H9 (cell line): ENCODE results near the gene SWSAP1. TPM values are rescaled to one million over a fixed set of nuclear protein-coding genes. Genes with fewer than 3 reads are reported as not detected.

Source experiments
- DNase-seq: peaks from one replicate; pipeline ENCODE4 v3.0.0-alpha.2; 2017
- H2AFZ ChIP-seq: one replicate; pipeline ENCODE4 v1.6.1; 2013; ENCODE audit warnings: mild to moderate bottlenecking, low read length, control low read depth, moderate library complexity
- H2AK5ac ChIP-seq: 2 replicates; pipeline ENCODE4 v1.6.1; 2013; ENCODE audit warnings: low read length, control low read depth, mixed read lengths; ENCODE audit not compliant: insufficient read length
- H2BK120ac ChIP-seq: one replicate; pipeline ENCODE4 v1.6.1; 2013; ENCODE audit warnings: low read depth, mild to moderate bottlenecking, low read length, control low read depth, inconsistent platforms; ENCODE audit not compliant: poor library complexity, severe bottlenecking
- H2BK12ac ChIP-seq: 2 replicates; pipeline ENCODE4 v1.6.1; 2013; ENCODE audit warnings: low read length, control low read depth, mixed read lengths, low read depth; ENCODE audit not compliant: insufficient read length
- H2BK15ac ChIP-seq: 2 replicates; pipeline ENCODE4 v1.6.1; 2013; ENCODE audit warnings: low read depth, low read length, control low read depth
- H2BK20ac ChIP-seq: one replicate; pipeline ENCODE4 v1.6.1; 2013; ENCODE audit warnings: low read depth, mild to moderate bottlenecking, low read length, control low read depth, inconsistent platforms; ENCODE audit not compliant: poor library complexity, severe bottlenecking
- H2BK5ac ChIP-seq: 2 replicates; pipeline ENCODE4 v1.6.1; 2013; ENCODE audit warnings: low read length, control low read depth, mixed read lengths; ENCODE audit not compliant: insufficient read length
- H3K14ac ChIP-seq: 2 replicates; pipeline ENCODE4 v1.6.1; 2013; ENCODE audit warnings: low read length, control low read depth; ENCODE audit not compliant: insufficient read depth
- H3K18ac ChIP-seq: 2 replicates; pipeline ENCODE4 v1.6.1; 2013; ENCODE audit warnings: low read depth, mild to moderate bottlenecking, mixed read lengths, low read length, control low read depth; ENCODE audit not compliant: insufficient read length
- H3K23ac ChIP-seq: 2 replicates; pipeline ENCODE4 v1.6.1; 2013; ENCODE audit warnings: low read length, control low read depth, mixed read lengths, low read depth; ENCODE audit not compliant: insufficient read length
- H3K23me2 ChIP-seq: 2 replicates; pipeline ENCODE4 v1.6.1; 2013; ENCODE audit warnings: low read depth, mild to moderate bottlenecking, mixed read lengths, low read length, control low read depth; ENCODE audit not compliant: insufficient read length, poor library complexity, severe bottlenecking
- H3K27ac ChIP-seq: 2 replicates; pipeline ENCODE4 v1.5.1; 2013; ENCODE audit warnings: low read length, control low read depth, mixed read lengths, low read depth; ENCODE audit not compliant: insufficient read length
- H3K27me3 ChIP-seq: 2 replicates; pipeline ENCODE4 v1.6.1; 2013; ENCODE audit warnings: low read length, control low read depth, inconsistent platforms; ENCODE audit not compliant: insufficient read depth
- H3K4ac ChIP-seq: 2 replicates; pipeline ENCODE4 v1.6.1; 2013; ENCODE audit warnings: low read depth, mild to moderate bottlenecking, control low read depth, inconsistent platforms, low read length, moderate library complexity
- H3K4me1 ChIP-seq: 2 replicates; pipeline ENCODE4 v1.6.1; 2013; ENCODE audit warnings: low read length, control low read depth, inconsistent platforms; ENCODE audit not compliant: insufficient read depth
- H3K4me2 ChIP-seq: 2 replicates; pipeline ENCODE4 v1.6.1; 2013; ENCODE audit warnings: low read length, control low read depth, mixed read lengths; ENCODE audit not compliant: insufficient read length, insufficient read depth
- H3K56ac ChIP-seq: 2 replicates; pipeline ENCODE4 v1.6.1; 2013; ENCODE audit warnings: low read depth, mild to moderate bottlenecking, mixed read lengths, low read length, control low read depth; ENCODE audit not compliant: insufficient read length
- H3K79me1 ChIP-seq: 2 replicates; pipeline ENCODE4 v1.6.1; 2013; ENCODE audit warnings: low read depth, mild to moderate bottlenecking, moderate library complexity, low read length, control low read depth, inconsistent platforms; ENCODE audit not compliant: insufficient read depth, poor library complexity, severe bottlenecking
- H3K79me2 ChIP-seq: 2 replicates; pipeline ENCODE4 v1.6.1; 2013; ENCODE audit warnings: low read length, control low read depth, inconsistent platforms; ENCODE audit not compliant: insufficient read depth
- H3K9ac ChIP-seq: 2 replicates; pipeline ENCODE4 v1.6.1; 2013; ENCODE audit warnings: low read length, control low read depth, mixed read lengths; ENCODE audit not compliant: insufficient read length; ENCODE audit errors: extremely low read depth
- H3K9me3 ChIP-seq: one replicate; pipeline ENCODE4 v1.6.1; 2013; ENCODE audit warnings: low read depth, low read length, inconsistent platforms; ENCODE audit not compliant: control insufficient read depth
- H3T11ph ChIP-seq: one replicate; pipeline ENCODE4 v1.6.1; 2013; ENCODE audit warnings: mild to moderate bottlenecking, low read length, control low read depth, inconsistent platforms
- H4K20me1 ChIP-seq: one replicate; pipeline ENCODE4 v1.6.1; 2013; ENCODE audit not compliant: control insufficient read depth, insufficient read length, insufficient read depth
- H4K5ac ChIP-seq: 2 replicates; pipeline ENCODE4 v1.6.1; 2013; ENCODE audit warnings: low read depth, mild to moderate bottlenecking, mixed read lengths, low read length, control low read depth; ENCODE audit not compliant: insufficient read length
- H4K8ac ChIP-seq: replicated peaks from 2 replicates; pipeline ENCODE4 v1.6.1; 2013; ENCODE audit warnings: low read length, control low read depth, mixed read lengths, low read depth; ENCODE audit not compliant: insufficient read length
- H4K91ac ChIP-seq: 2 replicates; pipeline ENCODE4 v1.6.1; 2013; ENCODE audit warnings: low read depth, mild to moderate bottlenecking, moderate library complexity, mixed read lengths, low read length, control low read depth; ENCODE audit not compliant: insufficient read length
- H3K27ac Mint-ChIP-seq, 3 experiments: 2 replicates in 2 of 3; 3 replicates in 1 of 3; pipeline ENCODE4 v1.8.0; 2020 to 2021; ENCODE audit warnings: mixed read lengths in 3 of 3, mild to moderate bottlenecking in 1 of 3, moderate library complexity in 1 of 3
- H3K27me3 Mint-ChIP-seq: 2 replicates; pipeline ENCODE4 v1.8.0; 2021; ENCODE audit warnings: low read depth, mild to moderate bottlenecking, moderate library complexity, mixed read lengths
- H3K36me3 Mint-ChIP-seq, 3 experiments: 2 replicates in 2 of 3; 3 replicates in 1 of 3; pipeline ENCODE4 v1.8.0; 2020 to 2021; ENCODE audit warnings: low read depth in 3 of 3, mixed read lengths in 3 of 3; ENCODE audit not compliant: insufficient read depth in 1 of 3
- H3K4me1 Mint-ChIP-seq, 2 experiments: 2 replicates each; pipeline ENCODE4 v1.8.0; 2020; ENCODE audit warnings: mixed read lengths in 2 of 2
- H3K4me3 Mint-ChIP-seq, 2 experiments: 2 replicates in 1 of 2; 3 replicates in 1 of 2; pipeline ENCODE4 v1.8.0; 2020 to 2021; ENCODE audit warnings: mild to moderate bottlenecking in 2 of 2, mixed read lengths in 2 of 2, moderate library complexity in 1 of 2
- H3K9me3 Mint-ChIP-seq, 2 experiments: 2 replicates in 1 of 2; 3 replicates in 1 of 2; pipeline ENCODE4 v1.8.0; 2020; ENCODE audit warnings: mild to moderate bottlenecking in 2 of 2, mixed read lengths in 2 of 2, moderate library complexity in 1 of 2
- CTCF ChIP-seq: fragments of 200-600 bp; sonication (generic); conservative IDR thresholded peaks from 3 replicates; pipeline ENCODE4 v1.8.0; 2021; ENCODE audit warnings: antibody characterized with exemption, mild to moderate bottlenecking
- WGBS: extraction: QIAGEN DNeasy Blood & Tissue Kit; methylation state at CpG from one replicate; pipeline ENCODE4 v1.1.7; 2013; ENCODE audit warnings: missing lambda C conversion rate, low lambda C conversion rate, mixed read lengths; ENCODE audit not compliant: insufficient read length; ENCODE audit errors: extremely low coverage; 5-methylcytosine and 5-hydroxymethylcytosine counted together
- total RNA-seq: library from RNA; stranded (reverse); gene quantifications from 2 replicates; pipeline ENCODE4 v1.2.1, GENCODE V29; 2021

Gene SWSAP1
- total RNA-seq, 1 experiment from 2014 or later, result 3.8 TPM

DNA sequence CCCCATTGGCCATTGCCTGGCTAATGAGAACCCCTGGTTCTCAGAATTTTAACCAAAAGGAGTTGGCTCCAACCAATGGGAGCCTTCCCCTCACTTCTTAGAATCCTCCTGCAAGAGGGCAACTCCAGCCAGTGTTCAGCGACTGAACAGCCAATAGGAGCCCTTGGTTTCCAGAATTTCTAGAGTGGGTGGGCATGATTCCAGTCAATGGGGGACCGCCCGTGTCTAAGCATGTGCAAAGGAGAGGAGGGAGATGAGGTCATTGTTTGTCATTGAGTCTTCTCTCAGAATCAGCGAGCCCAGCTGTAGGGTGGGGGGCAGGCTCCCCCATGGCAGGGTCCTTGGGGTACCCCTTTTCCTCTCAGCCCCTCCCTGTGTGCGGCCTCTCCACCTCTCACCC is 9.5 kb upstream of the SWSAP1 start:
- no peak overlapping the region for H3K14ac ChIP-seq
- H2BK120ac ChIP-seq, result no peak overlapping the region
- no peaks in the 10 kb centered on the region for H3K79me2 ChIP-seq
- no peak overlapping the region for H3K4me2 ChIP-seq
- Mint-ChIP-seq H3K9me3 (no peaks in the 10 kb centered on the region; a peak in 1 of 5 replicates), H3K27me3 (peaks cover 13% of the 10 kb centered on the region), H3K36me3 (peaks cover 2 to 12% (median 5%) of the 10 kb centered on the region in 3 experiments; a peak in 6 of 7 replicates), H3K4me1 (peaks cover 6 to 19% of the 10 kb centered on the region in 2 experiments), H3K4me3 (no peak overlapping the region), H3K27ac (no peak overlapping the region)
- H2AK5ac ChIP-seq, result no peak overlapping the region
- H2BK5ac ChIP-seq, result no peak overlapping the region
- peaks cover 12% of the 10 kb centered on the region for H3K23me2 ChIP-seq
- no peak overlapping the region for H3K56ac ChIP-seq
- no peak overlapping the region for H2BK20ac ChIP-seq
- H3K4ac ChIP-seq, result no peak overlapping the region
- H4K5ac ChIP-seq, result no peak overlapping the region
- H3K27me3 ChIP-seq, result no peaks in the 10 kb centered on the region; the same call in 1 of the 2 replicates
- H3K9ac ChIP-seq, result no peak overlapping the region
- no peak overlapping the region for H4K91ac ChIP-seq
- H2AFZ ChIP-seq, result no peak overlapping the region
- no peaks in the 10 kb centered on the region for H3K79me1 ChIP-seq
- no peaks in the 10 kb centered on the region; the same call in 1 of the 2 replicates for H3K4me1 ChIP-seq
- H2BK15ac ChIP-seq, result no peak overlapping the region
- H3T11ph ChIP-seq, result no peak overlapping the region
- no peak for DNase-seq
- TF ChIP-seq CTCF, result no peak
- no peak overlapping the region for H4K8ac ChIP-seq
- H3K9me3 ChIP-seq, result no peaks in the 10 kb centered on the region
- no peak overlapping the region for H2BK12ac ChIP-seq
- no peak overlapping the region for H3K27ac ChIP-seq
- no CpG with 5 or more reads among the region's 5 CpGs for WGBS
- H3K18ac ChIP-seq, result no peak overlapping the region
- H4K20me1 ChIP-seq, result no peaks in the 10 kb centered on the region
- H3K23ac ChIP-seq, result no peak overlapping the region
